HG03139 (cell line): ENCODE measurements around the gene CAMSAP1.

ENCODE experiments used
- ATAC-seq: cut with Tn5 transposase; IDR thresholded peaks from one replicate; pipeline ENCODE4 v1.9.1; 2021; ENCODE audit not compliant: unreplicated experiment

Gene CAMSAP1

GRCh38 chr9:135941288-135941995 lies 34.1 kb upstream of the CAMSAP1 start:
- ATAC-seq, result no peak

GRCh38 chr9:135939351-135940265 lies 32.3 kb upstream of the CAMSAP1 start:
- no peak for ATAC-seq

GRCh38 chr9:135937521-135938489 lies 30.5 kb upstream of the CAMSAP1 start:
- no peak for ATAC-seq

- ATAC-seq, result no peak
Observed at GRCh38 chr9:135933114-135933513, 25.8 kb upstream of the CAMSAP1 start.

GRCh38 chr9:135932656-135933055 lies 25.3 kb upstream of the CAMSAP1 start:
- ATAC-seq, result no peak

- ATAC-seq, result no peak
Observed at GRCh38 chr9:135931349-135931820, 24.0 kb upstream of the CAMSAP1 start.

- no peak for ATAC-seq
Observed at GRCh38 chr9:135930446-135931345, 23.4 kb upstream of the CAMSAP1 start.

- no peak for ATAC-seq
Observed at GRCh38 chr9:135929656-135930445, 22.5 kb upstream of the CAMSAP1 start.

GRCh38 chr9:135928731-135929655 lies 21.6 kb upstream of the CAMSAP1 start:
- ATAC-seq, result no peak

- no peak for ATAC-seq
Observed at GRCh38 chr9:135928074-135928730, 20.9 kb upstream of the CAMSAP1 start.

- ATAC-seq, result no peak
Observed at GRCh38 chr9:135927195-135928013, 20.1 kb upstream of the CAMSAP1 start.

- no peak for ATAC-seq
Observed at GRCh38 chr9:135926402-135927194, 19.3 kb upstream of the CAMSAP1 start.

GRCh38 chr9:135925496-135926133 lies 18.3 kb upstream of the CAMSAP1 start:
- no peak for ATAC-seq

GRCh38 chr9:135924628-135925338 lies 17.4 kb upstream of the CAMSAP1 start:
- ATAC-seq, result no peak

- ATAC-seq, result no peak
Observed at GRCh38 chr9:135923508-135923907, 16.2 kb upstream of the CAMSAP1 start.
